Tibial nerve (tissue), 4 donors: ENCODE measurements around the gene MAN1A2. TPM values are rescaled to one million over a fixed set of nuclear protein-coding genes. Genes with fewer than 3 reads are reported as not detected.

Experiments
- DNase-seq, 2 donors: peaks; one replicate each; pipeline ENCODE4 v3.0.0-alpha.2; 2019; ENCODE audit warnings: low spot score in 2 of 2
- H3K27ac ChIP-seq, 4 donors: fragments of 200-600 bp; sonication (generic) in 3 of 4; one replicate each; pipeline ENCODE4 v1.5.1; 2017 to 2019; ENCODE audit warnings: mild to moderate bottlenecking in 1 of 4
- H3K27me3 ChIP-seq, 2 donors: fragments of 200-600 bp; sonication (generic) in 1 of 2; one replicate each; pipeline versions ENCODE4 v1.5.1 to v1.6.0; 2017 to 2019
- H3K36me3 ChIP-seq, 3 donors: fragments of 200-600 bp; sonication (generic); one replicate each; pipeline ENCODE4 v1.5.1; 2018 to 2019
- H3K4me1 ChIP-seq, 4 donors: fragments of 200-600 bp; sonication (generic) in 3 of 4; one replicate each; pipeline ENCODE4 v1.5.1; 2017 to 2019
- H3K4me3 ChIP-seq, 4 donors: fragments of 200-600 bp; sonication (generic) in 3 of 4; one replicate each; pipeline ENCODE4 v1.5.1; 2017 to 2019; ENCODE audit warnings: mild to moderate bottlenecking in 1 of 4, moderate library complexity in 1 of 4
- H3K9me3 ChIP-seq, 4 donors: fragments of 200-600 bp; sonication (generic) in 3 of 4; one replicate each; pipeline ENCODE4 v1.5.1; 2017 to 2019
- CTCF ChIP-seq, 5 experiments: fragments of 200-600 bp in 3 of 5; fragments of 450-650 bp in 2 of 5; sonication (generic) in 3 of 5; IDR thresholded peaks; one replicate each; pipeline ENCODE4 v1.5.1; 2016 to 2019; ENCODE audit warnings: antibody characterized with exemption in 5 of 5, mild to moderate bottlenecking in 3 of 5, moderate library complexity in 2 of 5
- EP300 ChIP-seq, 2 donors: sonication (generic); formaldehyde crosslinking; IDR thresholded peaks; one replicate each; pipeline ENCODE4 v1.6.1; 2017; ENCODE audit warnings: antibody characterized with exemption in 2 of 2, mild to moderate bottlenecking in 1 of 2
- POLR2A ChIP-seq, 2 donors: fragments of 450-650 bp; IDR thresholded peaks; one replicate each; pipeline ENCODE4 v1.6.1; 2017; ENCODE audit warnings: antibody characterized with exemption in 2 of 2, mild to moderate bottlenecking in 2 of 2, moderate library complexity in 2 of 2
- WGBS, 2 donors: methylation state at CpG; one replicate each; pipeline ENCODE4 v1.1.5; 2018; 5-methylcytosine and 5-hydroxymethylcytosine counted together
- total RNA-seq, 4 donors: library from RNA; depleted of rRNA; stranded (reverse); fragments of >200 nt; gene quantifications; one replicate each; pipeline ENCODE4 v1.1.0, GENCODE V29; 2016

The MAN1A2 gene
- total RNA-seq, 4 donors from 2014 or later = 31.4 to 65.7 (median 45.6) TPM

GRCh38 chr1:117368116-117369108, 1.2 kb downstream of the MAN1A2 start:
- Histone ChIP-seq H3K4me3 (peak overlapping the region; percentile 50 to 92 (median 76)), H3K27ac (peak overlapping the region; percentile 97 to 99 (median 98)), H3K36me3 (no peaks in the 10 kb centered on the region), H3K9me3 (no peaks in the 10 kb centered on the region), H3K27me3 (no peaks in the 10 kb centered on the region), H3K4me1 (peaks cover 0 to 67% (median 29%) of the 10 kb centered on the region in 4 donors)
- TF ChIP-seq POLR2A (IDR thresholded peaks at IDR 0.05) = no peak
- no peak for TF ChIP-seq CTCF (IDR thresholded peaks at IDR 0.05)
- no peak for TF ChIP-seq EP300 (IDR thresholded peaks at IDR 0.05)
- no peak for DNase-seq
- 7% methylated on average over 19 of the region's 19 CpGs for WGBS, 2 donors

- no peaks in the 10 kb centered on the region for H3K36me3 ChIP-seq
- 5 to 7% methylated on average over 2 of the region's 2 CpGs for WGBS, 2 donors
- no peaks in the 10 kb centered on the region for H3K9me3 ChIP-seq
- peak overlapping the region in 2 of 4 donors; percentile 10 to 88 for H3K4me3 ChIP-seq
- no peak for DNase-seq
- peaks cover 0 to 65% (median 26%) of the 10 kb centered on the region in 4 donors for H3K4me1 ChIP-seq
- no peaks in the 10 kb centered on the region for H3K27me3 ChIP-seq
- no peak overlapping the region for H3K27ac ChIP-seq
- no peak for TF ChIP-seq EP300 (IDR thresholded peaks at IDR 0.05)
- TF ChIP-seq CTCF (IDR thresholded peaks at IDR 0.05) = no peak
- TF ChIP-seq POLR2A (IDR thresholded peaks at IDR 0.05) = no peak
Measured at GRCh38 chr1:117370071-117370470, 2.8 kb downstream of the MAN1A2 start.

GRCh38 chr1:117370509-117370908, 3.3 kb downstream of the MAN1A2 start:
- H3K27ac ChIP-seq = no peak overlapping the region
- no peaks in the 10 kb centered on the region for H3K9me3 ChIP-seq
- peak overlapping the region in 2 of 4 donors; percentile 10 to 88 for H3K4me3 ChIP-seq
- no peak for TF ChIP-seq CTCF (IDR thresholded peaks at IDR 0.05)
- no peak for TF ChIP-seq EP300 (IDR thresholded peaks at IDR 0.05)
- TF ChIP-seq POLR2A (IDR thresholded peaks at IDR 0.05) = no peak
- H3K27me3 ChIP-seq = no peaks in the 10 kb centered on the region
- no peaks in the 10 kb centered on the region for H3K36me3 ChIP-seq
- DNase-seq = no peak
- H3K4me1 ChIP-seq = peaks cover 0 to 61% (median 23%) of the 10 kb centered on the region in 4 donors

GRCh38 chr1:117371441-117372151, 4.3 kb downstream of the MAN1A2 start:
- DNase-seq = no peak
- no peaks in the 10 kb centered on the region for H3K9me3 ChIP-seq
- H3K27ac ChIP-seq = peak overlapping the region in 1 of 4 donors; percentile 28
- no peak overlapping the region for H3K4me3 ChIP-seq
- TF ChIP-seq CTCF (IDR thresholded peaks at IDR 0.05) (no peak), POLR2A (IDR thresholded peaks at IDR 0.05) (no peak), EP300 (IDR thresholded peaks at IDR 0.05) (no peak)
- peaks cover 0 to 3% (median 0%) of the 10 kb centered on the region in 3 donors for H3K36me3 ChIP-seq
- no peaks in the 10 kb centered on the region for H3K27me3 ChIP-seq
- H3K4me1 ChIP-seq = peaks cover 0 to 55% (median 19%) of the 10 kb centered on the region in 4 donors
- 61 to 68% methylated on average over 4 of the region's 4 CpGs for WGBS, 2 donors
